NK-92 (cell line): ENCODE data around the gene RAB11B.
"Not testable (repeated sequence)": the region's sequence is repeated elsewhere in the genome, so short reads cannot be mapped to it uniquely, and the experiment has no call there.

ENCODE experiments used
- DNase-seq: peaks from one replicate; lab custom pipeline; 2025; ENCODE audit not compliant: unreplicated experiment; lab: John Stamatoyannopoulos, UW

The RAB11B gene

GRCh38 chr19:8393192-8393870, 3.2 kb downstream of the RAB11B start:
- DNase-seq = no peak

GRCh38 chr19:8393871-8394250, 3.7 kb downstream of the RAB11B start:
- DNase-seq = no peak

- DNase-seq = no peak
Measured at GRCh38 chr19:8395621-8396082, 5.5 kb downstream of the RAB11B start.

GRCh38 chr19:8396185-8396562, 6.0 kb downstream of the RAB11B start:
- no peak for DNase-seq

GRCh38 chr19:8396563-8397203, 6.5 kb downstream of the RAB11B start:
- no peak for DNase-seq

DNA sequence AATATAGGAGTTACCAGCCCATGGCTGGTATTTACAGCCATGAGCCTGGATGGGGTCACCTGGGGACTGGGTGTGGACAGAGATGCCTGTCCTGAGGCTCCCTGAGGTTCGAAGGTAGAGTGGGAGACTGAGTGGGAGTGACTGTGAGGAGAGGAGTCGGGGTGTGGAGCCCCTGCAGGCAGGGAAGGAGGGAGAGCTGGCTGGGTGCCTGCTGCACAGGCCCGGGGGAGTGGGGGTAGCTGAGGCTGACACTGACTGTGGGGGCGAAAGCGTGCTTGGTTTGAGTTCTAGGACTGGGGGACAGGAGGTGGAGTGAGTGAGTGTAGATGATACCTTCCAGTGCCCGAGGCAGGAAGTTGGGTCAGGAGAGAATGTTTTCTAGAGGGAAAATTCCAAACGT, 7.1 kb downstream of the RAB11B start:
- no peak for DNase-seq

DNA sequence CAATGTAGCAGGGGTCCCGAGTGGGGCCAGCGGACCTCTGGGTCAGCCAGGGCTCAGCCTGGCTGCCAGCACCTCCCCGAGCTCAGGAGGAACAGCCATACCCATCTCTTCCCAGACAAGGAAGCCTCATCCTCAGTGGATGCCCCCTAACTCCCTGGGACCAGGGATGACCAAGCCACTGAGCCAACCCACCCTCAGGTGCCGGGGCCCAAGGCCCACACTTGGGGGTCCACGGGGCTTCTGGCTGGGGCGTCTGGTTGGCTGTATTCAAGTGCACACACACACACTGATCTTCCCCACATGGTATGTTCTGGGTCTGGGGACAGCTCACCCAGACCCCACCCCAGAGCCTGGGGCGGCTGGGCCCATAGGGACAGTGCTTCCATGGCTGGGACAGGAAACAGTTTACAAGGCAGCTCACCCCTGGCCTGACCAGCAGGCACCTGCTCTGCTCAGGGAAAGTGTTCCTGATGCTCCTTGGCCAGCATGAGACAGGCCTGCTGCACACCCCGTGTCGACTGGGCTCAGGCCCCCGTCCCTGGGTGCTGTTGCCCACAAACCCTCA, 7.7 kb downstream of the RAB11B start:
- DNase-seq = no peak

- DNase-seq = no peak
Measured at GRCh38 chr19:8398311-8398771, 8.2 kb downstream of the RAB11B start.

DNA sequence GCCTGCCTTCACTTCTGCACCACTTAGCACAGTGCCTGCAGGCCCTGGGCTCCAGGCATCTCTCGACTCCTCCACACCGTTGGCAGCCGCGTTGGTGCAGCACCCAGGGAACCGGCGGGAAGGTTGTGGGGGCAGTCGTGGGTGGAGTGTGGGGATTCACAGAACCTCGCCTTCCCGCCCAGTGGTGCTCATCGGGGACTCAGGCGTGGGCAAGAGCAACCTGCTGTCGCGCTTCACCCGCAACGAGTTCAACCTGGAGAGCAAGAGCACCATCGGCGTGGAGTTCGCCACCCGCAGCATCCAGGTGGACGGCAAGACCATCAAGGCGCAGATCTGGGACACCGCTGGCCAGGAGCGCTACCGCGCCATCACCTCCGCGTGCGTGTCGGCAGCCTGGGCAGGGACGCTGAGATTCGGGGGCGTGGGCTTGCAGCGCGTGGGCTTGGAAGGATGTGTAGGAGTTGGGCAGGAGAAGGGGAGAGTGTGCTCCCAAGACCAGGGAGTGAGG, 9.6 kb downstream of the RAB11B start:
- DNase-seq = no peak

- no peak for DNase-seq
Measured at GRCh38 chr19:8401981-8402411, 11.8 kb downstream of the RAB11B start.

DNA sequence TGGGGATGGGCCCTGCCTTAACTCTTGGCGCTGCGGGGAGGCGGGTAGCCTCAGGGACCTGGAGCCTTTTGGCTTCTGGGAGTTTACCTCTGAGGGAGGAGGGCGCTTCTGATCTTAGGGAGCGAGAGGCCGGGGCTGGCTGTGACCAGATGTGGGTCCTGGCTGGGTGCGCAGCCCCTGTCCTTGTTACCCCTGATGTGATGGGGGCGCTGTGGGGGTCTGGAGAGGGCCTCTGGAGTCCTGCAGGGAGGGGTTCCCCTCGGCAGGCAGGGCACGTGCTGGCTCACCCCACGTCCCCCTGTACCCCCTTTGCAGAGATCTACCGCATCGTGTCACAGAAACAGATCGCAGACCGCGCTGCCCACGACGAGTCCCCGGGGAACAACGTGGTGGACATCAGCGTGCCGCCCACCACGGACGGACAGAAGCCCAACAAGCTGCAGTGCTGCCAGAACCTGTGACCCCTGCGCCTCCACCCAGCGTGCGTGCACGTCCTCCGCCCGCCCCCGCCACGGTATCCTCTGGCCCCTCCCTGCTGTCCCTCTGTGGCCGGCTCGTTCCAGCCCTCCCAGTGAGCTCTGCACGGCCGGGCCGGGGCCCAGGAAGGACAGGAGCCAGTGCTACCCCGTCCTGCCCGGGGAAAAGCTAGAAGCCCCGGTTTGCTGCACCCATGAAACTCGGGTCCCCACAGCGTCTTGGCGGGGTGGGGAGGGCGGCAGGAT, 13.1 kb downstream of the RAB11B start:
- DNase-seq = no peak

DNA sequence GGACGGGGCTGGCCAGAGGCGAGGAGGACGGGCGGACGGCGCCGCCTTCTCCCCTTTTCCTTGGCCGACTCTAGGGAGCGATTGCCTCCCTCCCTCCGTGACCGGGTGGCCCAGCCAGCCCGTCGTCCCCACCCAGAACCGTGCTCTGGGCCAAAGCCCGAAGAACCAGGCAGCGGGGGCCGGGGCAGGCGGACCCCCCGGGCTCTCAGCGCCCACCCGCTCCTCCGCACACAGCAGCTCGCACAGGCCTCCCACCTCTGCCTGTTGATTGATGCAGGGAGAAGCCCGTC, 13.6 kb downstream of the RAB11B start:
- DNase-seq = no peak

GRCh38 chr19:8404391-8405151, 14.4 kb downstream of the RAB11B start:
- DNase-seq = no peak

DNA sequence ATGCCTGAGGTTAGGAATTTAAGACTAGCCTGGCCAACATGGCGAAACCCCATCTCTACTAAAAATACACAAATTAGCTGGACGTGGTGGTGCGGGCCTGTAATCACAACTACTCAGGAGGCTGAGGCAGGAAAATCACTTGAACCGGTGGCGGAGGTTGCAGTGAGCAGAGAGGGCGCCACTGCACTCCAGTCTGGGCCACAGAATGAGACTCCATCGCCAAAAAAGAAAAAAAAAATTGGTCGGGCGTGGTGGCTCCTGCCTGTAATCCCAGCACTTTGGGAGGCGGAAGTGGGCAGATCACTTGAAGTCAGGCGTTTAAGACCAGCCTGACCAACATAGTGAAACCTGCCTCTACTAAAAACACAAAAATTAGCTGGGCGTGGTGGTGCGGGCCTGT, 20.6 kb downstream of the RAB11B start:
- DNase-seq = not testable (repeated sequence)

DNA sequence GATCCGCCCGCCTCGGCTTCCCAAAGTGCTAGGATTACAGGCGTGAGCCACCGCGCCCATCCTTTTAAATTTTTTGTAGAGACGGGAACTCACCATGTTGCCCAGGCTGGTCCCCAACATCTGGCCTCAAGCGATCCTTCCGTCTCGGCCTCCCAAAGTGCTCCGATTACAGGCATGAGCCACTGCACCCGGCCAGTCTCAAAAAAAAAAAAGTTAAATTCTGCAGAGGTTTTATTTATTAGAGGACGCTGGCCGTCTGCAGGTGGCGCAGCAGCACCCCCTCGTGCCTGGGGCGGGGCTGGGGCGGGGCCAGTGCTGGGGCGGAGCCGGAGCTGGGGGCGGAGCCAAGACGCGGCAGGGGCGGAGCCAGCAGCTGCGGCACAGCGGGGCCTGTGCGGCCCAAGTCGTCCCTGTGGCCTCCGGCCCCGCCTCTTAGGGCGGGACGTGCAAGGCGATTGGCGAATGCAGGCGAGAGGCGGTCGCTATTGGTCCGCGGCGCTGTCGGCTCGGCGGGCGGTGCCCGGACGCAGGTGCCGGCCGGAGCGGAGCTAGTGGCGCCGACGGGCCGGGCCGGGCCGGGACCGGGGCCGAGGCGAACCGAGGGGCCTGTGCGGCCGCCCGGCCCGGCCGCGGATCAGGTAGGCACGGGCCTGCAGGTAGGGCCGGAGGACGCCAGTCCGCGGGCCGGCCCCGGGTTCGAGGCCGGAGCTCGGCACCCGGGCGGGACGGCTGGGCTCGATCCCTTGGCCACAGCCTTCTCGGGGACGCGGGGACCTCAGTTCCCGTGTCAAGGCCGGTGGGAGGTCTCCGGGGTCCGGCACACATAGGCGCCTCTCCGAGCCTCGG, 22.8 kb downstream of the RAB11B start, which contains the start of gene MARCHF2:
TSS of gene MARCHF2 (plus strand) at position 523 of the 846 bp plus-strand sequence. CDS start 8,536 bp downstream, outside the sequence.
- peak; percentile 73 for DNase-seq

DNA sequence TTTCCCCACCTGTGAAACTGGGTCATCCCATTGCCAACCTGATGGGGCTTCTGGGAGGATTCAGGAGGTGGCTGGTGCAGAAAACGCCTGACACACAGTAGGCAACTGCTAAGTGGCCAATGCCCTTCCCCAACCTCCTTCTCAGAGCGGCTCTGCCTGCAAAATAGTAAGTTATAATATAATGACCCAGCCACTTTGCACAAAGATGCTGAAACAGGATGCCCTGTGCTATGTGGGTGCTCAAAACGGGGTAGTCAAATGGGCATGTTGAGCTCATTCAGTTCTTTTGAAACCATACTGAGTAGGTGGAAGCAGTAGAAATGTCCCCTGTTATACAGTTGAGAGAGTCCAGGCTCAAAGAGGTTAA, 23.5 kb downstream of the RAB11B start:
- DNase-seq = no peak

- DNase-seq = no peak
Measured at GRCh38 chr19:8416796-8417195, 26.6 kb downstream of the RAB11B start.

DNA sequence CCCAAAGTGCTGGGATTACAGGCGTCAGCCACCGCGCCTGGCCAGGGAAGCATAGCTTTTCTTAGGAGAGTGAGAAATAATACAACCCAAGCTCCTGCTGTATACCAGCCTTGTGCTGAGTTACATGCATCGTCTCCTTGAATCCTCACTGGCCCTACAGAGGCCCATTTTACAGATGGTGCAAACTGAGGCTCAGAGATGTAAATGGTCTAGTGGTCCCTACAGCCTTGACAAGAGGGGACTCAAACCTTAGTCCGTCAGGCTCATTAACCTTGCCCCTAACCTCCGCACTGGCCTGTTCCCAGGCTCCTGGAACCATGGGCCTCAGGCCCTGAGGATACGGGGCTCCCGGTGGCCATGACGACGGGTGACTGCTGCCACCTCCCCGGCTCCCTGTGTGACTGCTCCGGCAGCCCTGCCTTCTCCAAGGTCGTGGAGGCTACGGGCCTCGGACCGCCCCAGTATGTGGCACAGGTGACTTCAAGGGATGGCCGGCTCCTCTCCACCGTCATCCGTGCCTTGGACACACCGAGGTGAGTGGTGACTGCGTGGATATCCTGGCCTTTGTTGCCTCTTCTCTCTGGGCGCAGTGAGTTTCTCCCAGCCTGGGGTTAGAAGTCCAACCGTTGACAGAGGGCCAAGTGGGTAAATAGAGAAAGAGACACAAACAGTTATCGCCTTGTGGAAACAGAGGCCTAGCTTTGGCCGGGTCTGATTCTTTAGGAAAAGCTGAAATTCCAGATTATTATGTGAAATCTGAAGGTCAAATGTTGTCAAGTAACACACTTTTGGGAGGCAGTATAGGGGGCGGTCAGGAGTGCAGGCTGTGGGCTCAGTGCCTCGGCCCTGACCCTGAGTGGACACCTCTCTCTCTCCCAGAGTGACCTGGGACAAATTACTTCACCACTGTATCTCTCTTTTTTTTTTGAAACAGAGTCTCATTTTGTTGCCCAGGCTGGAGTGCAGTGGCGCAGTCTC, 31.6 kb downstream of the RAB11B start:
- no peak for DNase-seq

DNA sequence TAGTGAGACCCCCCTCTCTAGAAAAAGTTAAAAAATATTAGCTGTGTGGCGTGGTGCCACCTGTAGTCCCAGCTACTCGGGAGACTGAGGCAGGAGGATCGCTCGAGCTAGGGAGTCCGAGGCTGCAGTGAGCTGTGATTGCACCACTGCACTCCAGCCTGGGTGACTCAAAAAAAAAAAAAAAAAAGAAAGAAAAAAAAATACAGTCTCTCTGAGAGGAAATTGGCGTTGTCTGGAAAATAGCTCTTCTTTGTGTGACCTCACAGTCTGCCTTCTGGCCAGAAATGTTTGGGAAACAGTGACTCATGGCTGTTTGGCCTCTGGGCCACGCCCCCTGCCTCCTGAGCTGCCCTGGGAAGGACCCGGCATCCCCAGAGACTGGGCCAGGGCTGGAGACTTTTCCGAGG, 33.7 kb downstream of the RAB11B start:
- no peak for DNase-seq
